DMS 273 treated with DMSO at 0.1 percent for 48 hours (cell line): ENCODE data around the gene CMSS1.

Source experiments
- DNase-seq: peaks from one replicate; lab custom pipeline; 2025; lab: John Stamatoyannopoulos, UW

Gene CMSS1

GRCh38 chr3:99934975-99935797 lies 117.5 kb downstream of the CMSS1 start:
- DNase-seq = no peak

GRCh38 chr3:99938270-99938911 lies 120.7 kb downstream of the CMSS1 start:
- DNase-seq = no peak

DNA sequence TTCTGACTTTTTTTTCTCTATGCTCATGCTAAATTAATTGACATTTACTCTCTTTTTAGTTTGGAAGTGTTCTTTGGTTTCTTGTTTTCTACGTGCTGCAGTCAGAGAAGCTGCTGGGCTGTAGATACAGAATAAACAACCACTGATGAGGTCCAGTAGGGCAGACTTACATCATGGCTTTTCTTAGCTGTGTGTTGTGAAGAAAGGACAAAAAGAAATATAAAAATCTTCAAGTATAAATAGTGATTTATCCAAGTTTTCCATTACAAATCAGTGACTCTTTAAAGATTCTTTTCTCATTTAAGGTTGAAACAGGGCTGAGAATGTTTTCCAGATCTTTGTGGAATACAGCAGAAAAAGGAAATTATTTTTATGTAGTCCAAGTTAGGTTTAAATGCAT lies 122.2 kb downstream of the CMSS1 start:
- DNase-seq = no peak

DNA sequence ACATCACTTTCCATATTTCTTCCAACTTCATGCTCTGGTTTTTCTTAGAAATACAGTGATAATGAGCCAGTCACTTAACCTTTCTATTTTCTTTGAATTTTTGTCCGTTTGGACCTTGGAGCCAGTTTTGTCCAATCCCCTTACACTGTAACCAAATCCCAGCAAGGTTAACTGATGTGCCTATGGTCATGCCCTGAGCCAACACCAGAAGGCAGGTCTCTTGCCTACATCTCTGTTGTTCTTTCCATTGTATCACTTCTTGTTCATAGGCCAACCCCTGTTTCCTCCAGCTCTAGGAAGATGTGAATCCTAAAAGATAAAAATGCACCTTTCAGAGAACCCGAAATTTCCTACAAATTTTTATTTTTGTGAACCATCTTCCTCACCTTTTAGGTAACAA lies 122.7 kb downstream of the CMSS1 start:
- DNase-seq = no peak

GRCh38 chr3:99941211-99941610 lies 123.5 kb downstream of the CMSS1 start:
- no peak for DNase-seq

GRCh38 chr3:99943931-99944761 lies 126.5 kb downstream of the CMSS1 start:
- no peak for DNase-seq

- DNase-seq = no peak
These were observed 127.8 kb downstream of the CMSS1 start for GRCh38 chr3:99945328-99945995.

- DNase-seq = no peak
These were observed 129.7 kb downstream of the CMSS1 start for GRCh38 chr3:99947356-99947755.

GRCh38 chr3:99948467-99949089 lies 130.9 kb downstream of the CMSS1 start:
- no peak for DNase-seq

DNA sequence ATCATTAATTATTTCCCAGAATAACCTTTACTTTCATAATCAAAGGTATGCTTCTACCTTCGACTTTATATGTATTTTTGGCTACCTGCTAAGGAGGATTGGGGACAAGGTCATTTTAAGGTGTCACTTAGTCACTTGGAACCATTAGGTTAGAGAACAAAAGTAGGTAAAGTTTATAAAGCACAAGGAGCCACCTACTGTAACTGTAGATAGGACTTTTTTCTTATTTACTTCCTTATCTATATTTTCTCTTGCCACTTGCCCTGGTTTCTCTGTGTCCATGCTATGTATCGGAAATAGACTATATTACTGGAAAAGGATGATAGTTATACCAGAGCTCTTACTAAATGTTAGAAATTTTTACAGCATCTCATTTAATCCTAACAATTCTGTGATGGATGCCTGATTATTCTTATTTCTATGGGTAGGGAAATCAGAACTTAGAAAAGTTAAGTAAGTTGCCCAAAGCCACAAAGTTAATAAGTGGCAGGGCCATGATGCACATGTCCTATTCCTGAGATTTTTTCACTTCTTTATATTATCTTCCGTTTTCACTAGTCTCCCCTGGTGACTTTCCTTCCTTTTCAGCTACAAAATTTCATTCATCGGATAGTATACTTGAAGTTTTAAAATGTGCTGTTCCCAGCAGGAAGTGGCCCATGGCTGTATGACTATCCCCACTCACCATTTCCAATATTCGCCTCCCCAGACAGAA lies 132.5 kb downstream of the CMSS1 start:
- DNase-seq = no peak

DNA sequence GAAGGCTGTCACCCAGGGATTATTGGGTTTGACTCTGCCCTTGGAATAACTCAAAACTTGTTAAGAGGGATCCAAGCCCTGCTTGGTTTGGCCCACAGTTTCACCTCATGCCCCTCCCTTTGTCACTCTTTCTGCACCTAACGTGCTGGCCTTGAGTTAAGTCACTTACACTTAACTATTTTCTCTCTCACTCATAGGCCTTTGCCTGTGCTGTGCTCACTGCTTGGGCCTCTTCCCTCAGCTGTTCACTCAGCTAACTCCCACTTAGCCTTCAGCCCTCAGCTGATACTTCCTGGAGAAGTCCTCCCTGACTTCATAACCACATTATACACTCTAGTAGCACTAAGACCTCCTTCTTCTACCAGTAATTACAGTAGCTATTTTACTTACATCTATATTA lies 133.3 kb downstream of the CMSS1 start:
- no peak for DNase-seq

- no peak for DNase-seq
These were observed 134.0 kb downstream of the CMSS1 start for GRCh38 chr3:99951701-99952100.

DNA sequence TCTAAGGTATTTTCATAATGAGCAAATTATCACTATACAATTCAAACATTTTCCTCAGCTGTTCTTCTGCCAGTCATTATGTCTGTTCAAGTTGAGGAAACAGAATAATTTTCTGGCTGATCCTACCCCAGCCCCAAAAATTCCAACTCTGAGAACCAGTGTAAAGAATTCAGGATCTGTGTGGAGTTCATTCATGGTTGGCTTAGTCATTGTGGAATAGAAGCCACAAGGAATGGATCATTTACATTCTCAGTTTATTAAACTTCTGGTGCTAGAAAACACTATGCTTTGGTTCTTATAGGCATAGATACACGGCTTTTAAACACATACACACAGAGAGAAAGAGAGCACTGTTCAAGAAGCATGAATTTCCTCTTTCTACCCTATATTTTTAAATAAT lies 134.6 kb downstream of the CMSS1 start:
- no peak for DNase-seq

DNA sequence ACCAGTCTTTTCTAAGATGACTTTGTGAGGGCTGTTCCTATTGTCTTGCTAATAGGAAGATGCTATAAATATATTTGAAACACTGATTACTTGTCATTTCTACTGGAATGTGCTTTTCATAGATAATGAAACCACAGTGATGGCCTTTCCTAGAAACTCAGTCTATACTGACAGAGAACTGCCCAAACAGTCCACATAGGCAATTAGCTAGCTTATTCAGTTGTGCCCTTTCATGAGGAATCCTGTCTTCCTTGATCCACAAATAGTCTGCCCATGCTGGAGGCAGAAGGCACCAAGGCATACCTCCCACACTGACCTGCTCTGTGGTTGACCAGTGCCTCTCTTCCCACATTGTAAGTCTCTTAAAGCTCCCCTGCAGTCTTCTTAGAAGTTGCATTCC lies 135.9 kb downstream of the CMSS1 start:
- DNase-seq = no peak

GRCh38 chr3:99954914-99955644 lies 137.4 kb downstream of the CMSS1 start:
- no peak for DNase-seq

GRCh38 chr3:99955773-99956562 lies 138.3 kb downstream of the CMSS1 start:
- DNase-seq = no peak

GRCh38 chr3:99957151-99957796 lies 139.6 kb downstream of the CMSS1 start:
- DNase-seq = no peak

DNA sequence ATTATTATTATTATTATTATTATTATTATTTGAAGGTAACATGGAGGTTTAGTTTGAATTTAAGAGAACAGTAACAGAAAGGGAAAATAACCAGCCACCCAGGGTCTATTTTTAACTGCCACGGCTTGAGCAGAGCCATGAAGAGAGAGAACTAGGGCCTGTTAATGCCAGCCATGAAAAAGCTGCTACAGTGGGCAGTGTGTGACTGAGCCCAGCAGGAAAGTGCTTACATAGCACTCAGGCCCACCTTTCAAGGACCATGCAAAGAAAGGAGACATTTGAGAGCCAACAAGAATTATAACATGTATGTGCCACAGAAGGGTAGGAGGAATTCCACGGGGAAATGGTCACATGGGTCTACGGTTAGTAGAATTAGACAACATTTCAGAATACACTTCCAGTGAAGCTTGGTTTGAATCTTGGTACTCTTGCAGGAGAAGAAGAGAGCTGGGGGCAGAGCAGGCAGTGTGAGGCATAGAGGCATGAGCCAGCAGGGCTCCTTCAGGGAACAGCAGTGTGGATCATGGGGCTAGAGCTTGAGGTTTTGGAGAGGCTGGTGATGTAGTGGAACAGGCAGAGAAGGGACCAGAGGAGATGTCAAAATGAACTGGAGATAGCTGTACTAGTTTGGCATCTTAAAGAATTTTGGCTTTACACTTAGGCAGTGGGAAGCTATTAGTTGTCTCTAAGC lies 140.7 kb downstream of the CMSS1 start:
- DNase-seq = no peak
